NOMO-1 treated with dmso at 0.1 percent for 144 hours (cell line): ENCODE data around the gene FBXO41.

ENCODE experiments used
- DNase-seq: peaks from one replicate; lab custom pipeline; 2025; ENCODE audit not compliant: unreplicated experiment; lab: John Stamatoyannopoulos, UW

FBXO41 gene

DNA sequence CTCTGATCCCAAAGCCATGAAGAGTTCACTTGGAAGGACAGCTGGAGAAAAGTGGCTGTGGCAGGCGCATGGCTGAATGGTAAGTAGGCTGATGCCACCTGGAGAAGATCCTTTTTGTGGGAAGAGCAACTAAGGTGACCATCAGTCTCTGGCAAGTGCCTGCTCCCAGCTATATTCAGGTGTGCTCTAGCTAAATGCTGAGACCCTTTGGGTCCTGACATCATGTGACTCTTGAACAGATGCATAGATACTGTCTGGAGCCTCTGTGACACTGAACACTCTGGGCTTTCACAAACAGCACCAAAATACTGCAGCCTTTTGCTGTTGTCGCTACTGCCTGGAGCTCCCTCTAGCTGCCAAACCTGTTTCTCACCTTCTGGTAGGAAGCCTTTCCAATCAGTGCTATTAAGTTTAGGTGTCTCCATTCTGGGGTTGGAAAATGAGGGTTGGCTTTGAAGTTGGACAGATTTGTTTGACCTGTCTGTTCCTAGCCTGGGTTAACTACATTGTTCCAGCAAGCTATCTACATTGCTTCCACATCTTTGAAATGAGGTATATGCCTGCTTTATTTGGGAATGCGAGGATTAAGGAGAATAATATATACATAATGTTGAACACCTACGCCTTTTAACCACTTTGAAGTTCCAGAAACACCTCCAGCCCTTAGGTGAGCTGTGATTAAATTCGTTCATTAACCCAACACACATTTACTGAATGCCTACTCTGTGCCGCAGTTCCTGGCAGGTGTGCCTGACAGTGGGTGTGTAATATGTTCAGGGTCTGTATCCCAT lies 6.0 kb upstream of the FBXO41 start:
- DNase-seq = no peak

DNA sequence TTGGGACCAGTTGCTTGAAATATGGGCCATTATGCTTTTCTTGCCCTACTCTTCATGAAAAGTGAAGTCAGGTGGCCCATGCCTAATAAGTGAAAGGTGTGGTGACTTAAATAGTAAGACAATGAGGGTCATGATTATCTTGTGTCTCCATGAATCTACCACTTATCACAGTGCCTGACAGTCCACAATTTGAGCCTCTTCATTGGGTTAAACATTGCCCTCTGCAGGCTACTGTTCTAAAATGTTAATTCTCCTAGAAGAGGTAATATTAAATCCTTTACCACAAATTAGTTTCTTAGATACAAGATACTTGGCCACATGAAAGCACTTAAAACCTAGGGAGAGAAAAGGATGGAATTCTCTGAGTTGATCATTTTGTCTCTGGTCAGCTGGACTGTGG lies 5.0 kb upstream of the FBXO41 start:
- no peak for DNase-seq

DNA sequence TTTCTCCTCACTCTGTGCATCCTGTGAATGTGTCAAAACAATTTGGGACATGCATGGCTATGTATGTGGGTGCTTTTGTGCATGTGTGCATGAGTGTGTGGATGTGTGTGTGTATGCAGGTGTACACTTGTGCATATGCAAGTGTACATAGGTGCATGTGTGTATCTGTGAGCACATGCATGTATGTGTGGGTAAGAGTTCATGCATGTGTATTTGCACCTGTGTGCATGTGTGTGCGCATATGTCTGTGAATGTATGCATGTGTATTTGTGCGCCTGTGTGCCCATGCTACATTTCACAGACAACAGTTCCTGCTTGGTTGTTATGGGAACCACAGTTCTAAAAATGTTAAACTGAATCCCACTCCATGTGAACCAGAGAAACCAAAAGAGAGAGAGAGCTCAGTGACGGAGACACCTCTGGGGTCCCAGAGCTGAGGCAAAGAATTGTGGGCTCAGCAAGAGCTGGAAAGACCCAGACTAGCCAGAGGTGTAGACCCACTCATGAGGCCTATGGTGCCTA lies 1.9 kb upstream of the FBXO41 start:
- DNase-seq = no peak

DNA sequence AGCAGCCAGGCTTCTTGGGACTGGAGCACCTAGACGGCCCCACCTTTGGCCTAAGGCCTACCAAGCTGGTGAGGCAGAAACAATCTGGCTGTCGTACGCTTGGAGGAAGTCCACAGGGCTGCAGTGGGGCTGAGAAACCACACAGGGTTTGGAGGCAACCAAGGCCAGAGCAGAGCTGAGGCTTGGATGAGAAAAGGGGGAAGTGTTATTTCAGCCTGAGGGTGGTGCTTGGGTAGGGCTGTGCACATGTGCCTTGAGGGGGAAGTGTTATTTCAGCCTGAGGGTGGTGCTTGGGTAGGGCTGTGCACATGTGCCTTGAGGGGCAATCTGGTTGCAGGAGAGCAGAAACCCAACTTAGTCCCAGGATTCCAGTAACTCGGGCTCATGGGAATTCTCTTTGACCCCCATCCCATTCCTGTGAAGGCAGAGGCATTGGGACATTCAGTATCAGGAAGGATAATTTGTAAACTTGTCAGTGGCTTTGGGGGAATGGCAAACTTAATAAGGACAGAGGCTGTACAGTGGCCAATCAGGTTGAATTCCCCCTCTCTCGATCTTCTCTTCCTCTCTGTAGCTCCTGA lies 971 bp upstream of the FBXO41 start:
- peak; percentile 94 for DNase-seq

DNA sequence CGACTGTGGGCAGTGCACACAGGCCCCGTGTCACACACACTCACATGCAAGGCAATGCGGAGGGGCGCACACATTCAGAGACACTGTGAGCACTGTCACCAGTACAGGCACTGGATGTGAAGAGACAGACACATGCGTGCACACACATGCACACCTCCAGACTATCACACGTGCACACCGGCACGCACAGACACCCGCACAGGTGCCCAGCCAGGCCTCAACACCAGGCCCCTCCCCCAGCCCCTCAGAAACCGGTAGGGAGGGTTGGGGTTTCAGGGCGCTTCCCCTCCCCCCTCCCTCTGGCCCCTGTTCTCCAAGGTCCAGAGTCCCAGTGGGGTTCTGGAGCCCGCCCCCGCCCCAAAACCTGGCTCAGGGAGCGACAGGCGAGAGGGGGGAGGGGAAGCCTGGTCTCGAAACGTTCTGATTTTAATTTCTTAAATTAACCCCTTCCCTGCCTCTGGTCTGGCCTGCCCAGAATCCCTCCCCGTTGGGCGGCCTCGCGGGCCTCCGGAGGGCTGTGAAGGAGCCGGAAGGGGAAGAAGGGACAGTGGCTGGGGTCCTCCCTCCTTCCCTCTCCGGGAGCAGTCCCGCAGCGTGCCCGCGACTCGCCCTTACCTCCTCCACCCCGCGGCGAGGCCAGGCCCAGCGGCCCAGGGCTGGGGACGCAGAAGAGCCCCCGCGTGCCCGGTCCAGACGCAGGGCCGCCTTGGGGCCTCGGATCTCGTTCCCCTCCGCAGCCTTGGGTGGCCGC lies 558 bp downstream of the FBXO41 start:
- DNase-seq = peak; percentile 10

DNA sequence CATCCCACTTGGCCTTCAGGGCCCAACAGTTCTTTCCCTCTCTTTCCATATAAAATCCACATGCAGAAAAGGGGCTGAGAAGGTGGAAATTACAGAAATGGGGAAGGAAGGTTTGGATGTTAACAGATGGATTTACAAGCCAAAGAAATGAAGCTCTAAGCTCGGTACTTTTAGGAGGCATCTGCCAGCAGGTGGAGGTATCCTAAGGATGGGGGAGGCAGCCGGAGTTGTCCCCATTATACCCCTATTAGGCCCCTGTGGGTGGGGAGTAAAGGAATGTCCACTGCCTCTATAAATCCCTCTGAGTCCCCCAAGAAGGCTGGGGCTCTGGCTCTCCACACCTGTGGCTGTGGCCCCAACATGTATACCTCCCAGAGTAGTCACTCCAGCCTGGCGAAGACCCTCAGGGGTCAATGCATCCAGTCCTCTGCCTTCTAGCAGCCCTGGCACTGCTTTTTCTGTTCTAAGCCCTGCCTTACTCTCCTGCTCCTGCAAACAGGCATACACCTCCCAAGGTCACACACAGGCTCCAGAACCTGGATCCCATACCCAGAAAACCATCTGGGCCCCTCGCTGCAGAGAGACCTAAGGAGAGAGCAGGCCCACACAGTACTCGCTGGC lies 1.2 kb downstream of the FBXO41 start:
- no peak for DNase-seq

DNA sequence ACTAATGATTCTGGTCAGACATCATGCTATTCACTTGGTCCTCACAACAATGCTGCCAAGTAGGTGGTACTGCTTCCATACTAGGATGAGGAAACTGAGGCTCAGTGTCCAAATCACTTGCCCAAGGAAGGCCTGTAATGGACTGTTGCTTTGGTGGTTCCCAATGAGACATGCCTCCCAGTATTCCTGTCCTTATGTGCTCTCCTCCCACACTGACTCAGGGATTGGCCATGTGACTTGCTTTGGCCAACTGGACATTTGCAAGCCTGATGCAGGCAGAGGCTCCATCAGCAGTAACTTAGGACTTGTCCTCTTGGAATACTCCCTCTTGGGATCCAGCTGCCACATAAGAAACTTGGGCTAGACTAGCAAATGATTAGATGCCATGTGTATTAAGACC lies 3.0 kb downstream of the FBXO41 start:
- no peak for DNase-seq

DNA sequence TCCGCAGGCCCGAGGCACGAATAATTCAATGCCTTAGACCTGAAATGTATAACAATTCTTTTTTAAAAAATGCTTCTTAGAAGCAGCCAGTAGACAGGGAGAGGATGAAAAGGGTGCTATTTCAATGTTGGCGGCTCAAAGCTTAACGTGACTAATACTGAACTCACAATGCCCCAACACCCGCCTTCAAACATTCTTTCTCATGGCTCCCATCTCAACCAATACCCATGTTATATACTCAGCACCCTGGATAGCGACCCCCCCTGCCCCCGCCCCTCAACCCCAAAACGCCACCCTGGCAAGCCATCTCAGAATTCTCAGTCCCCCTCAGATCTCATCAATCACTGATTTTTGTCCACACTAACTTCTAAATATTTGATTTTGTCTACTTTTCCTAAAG lies 4.4 kb downstream of the FBXO41 start:
- no peak for DNase-seq

DNA sequence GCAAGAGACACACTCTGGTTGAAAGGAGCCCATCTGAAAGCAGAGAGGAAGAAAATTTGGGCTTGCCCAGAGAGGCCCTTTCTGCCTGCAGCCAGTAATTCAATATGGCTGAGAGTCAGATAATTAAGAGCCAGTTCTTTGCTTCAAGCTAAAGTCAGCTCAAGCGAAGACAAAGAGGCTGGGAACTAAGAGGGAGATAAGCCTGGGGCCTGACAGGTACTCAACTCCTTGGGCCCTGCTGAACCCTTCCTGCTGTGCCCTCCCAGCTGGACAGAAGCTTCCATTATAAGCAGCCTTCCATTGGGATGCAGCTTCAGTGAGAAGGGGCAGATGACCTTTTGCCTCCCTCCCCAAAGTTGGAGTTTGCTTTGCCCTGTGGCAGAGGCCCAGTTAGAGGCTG lies 12.0 kb downstream of the FBXO41 start:
- no peak for DNase-seq

DNA sequence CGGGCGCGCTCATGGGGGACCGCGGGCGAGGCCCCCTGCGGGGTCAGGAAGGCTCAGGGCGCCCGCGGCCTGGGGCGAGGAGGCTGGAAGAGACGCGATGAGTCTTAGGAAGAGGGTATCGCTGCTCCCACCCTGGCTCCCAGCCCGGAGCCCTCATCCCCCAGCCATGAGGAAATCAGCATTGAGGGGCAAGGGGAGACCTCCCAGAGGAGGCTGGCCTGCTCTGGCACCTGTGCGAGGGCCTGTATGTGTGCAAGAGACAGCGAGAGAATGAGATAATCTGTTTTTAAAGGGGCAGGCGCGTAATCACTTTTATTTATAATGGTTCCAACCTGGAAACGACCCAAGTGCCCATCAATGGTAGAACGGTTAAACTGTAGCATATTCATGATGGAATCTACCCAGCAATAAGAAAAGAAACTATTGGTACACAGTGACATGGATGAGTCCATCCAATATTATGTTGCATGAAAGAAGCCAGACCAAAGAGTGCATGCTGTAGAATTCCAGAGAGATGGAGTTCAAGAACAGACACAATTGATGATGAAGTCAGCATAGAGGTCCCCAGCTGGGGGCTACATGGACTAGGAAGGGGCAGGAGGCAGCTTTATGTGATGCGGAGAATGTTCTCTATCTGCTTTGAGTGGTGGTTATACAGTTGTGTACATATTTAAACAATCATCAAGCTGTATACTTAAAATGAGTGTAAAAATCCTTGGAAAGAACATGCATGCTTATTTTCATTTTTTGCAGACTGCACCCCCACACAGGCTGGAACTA lies 14.4 kb downstream of the FBXO41 start:
- no peak for DNase-seq

DNA sequence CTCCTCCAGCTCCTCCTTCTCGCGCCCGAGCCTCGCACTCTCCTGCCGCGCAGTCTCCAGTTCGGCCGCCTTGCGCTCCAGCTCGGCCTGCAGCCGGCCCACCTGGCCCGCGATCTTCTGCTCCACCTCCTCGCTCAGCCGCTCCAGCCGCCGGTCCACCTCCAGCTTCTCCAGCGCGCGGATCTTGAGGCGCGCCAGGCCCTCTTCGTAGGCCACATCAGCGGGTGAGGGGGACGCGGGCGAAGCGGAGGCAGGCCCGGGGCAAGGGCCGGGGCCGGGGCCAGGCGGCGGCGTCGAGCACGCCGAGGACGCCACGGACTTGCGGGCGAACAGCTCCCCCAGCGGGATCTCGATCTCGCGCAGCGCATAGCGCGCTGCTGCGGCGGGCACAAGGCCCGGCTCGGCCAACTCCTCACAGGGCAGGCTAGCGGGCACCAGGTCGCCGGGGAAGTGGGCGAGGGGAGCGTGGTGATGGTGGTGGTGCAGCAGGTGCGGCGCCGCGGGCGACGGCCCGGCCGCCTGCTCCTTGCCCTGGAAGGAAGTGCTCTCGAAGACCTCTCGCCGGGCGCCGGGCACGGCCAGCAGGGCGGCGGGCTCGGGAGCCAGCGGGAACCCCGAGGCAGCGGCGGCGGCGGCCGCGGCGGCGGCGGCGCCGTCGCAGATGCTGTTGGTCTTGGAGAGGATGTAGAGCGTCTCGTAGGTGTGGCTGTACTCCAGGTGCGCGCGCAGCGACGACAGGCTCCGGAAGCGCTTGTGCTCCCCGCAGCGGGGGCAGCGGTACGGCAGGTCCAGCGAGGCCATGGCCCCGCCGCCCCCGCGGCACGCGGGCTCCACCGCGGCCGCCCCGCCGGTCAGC lies 15.2 kb downstream of the FBXO41 start:
- no peak for DNase-seq

DNA sequence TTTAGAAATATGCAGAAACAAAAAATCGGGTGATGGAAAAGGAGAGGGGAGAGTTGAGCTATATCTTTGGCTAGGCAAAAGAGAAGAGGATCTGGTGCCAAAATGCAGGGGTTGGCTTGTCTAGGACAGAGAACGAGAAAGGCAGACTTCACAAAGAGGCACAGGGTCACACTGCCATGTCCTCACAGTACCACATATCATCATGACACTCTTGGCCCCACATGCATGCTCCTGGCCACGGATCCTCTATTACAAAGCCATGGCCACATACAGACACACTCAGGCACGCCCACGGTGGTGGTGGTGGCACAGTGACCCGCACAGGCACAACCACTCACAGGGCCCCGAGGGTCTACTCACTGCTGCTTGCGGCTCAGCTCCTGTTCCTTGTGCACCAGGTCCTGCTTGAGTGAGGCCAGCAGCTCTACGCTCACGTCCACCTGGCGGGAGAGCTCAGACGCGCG lies 15.9 kb downstream of the FBXO41 start:
- DNase-seq = no peak

DNA sequence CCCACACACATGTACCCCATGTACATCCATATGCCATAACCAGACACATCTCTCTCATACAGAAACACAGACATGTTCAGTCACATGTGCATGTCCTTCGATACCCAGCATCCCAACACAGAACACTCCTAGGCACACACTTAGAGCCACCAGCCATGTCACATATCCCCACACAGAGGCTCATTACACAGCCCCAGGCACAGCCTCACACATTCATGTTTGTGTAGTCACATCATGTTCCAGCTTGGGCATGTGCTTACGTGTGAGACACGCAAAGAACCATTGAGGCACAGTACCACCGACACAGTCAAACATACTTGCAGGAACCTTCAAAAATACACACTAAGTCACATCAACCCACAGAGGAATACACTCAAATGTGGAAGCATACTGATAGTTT lies 17.3 kb downstream of the FBXO41 start:
- DNase-seq = no peak

DNA sequence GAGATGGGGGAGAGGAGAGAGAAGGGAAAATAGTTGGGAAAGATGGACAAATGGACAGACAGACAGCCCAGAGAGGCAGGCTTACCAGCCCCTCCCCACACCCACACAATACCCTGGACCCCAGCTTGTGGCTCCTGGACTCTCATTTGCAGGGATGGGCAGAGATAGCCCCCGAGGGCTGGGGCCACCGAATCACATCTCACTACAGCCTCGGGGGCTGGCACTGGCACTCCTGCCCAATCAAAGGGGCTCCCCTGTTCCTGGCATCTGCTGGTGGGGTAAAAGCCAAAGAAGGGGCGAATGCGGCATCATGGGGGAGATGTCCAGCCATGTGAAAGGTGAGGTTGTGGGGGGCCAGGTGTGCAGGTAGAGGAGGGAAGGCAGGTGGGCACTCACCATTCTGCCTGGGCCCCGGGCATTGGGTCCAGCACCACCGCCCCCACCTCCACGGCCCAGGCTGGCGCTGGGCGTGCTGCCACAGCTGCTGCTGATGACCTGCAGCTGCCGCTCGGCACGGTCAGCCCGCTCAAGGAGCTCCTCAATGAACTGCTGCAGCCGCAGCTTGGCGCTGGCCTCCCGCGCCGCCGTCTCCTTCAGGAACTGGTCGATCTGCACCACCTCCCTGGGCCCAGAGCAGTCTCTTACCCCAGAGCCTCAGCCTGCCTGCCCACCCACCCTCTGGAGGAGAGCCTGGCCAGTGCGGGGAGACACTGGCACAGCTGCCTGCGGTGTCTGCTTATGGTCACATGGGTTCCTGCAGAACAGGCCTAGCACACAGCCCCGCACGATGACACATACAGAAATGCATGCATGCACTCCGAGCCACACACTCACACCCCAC lies 18.0 kb downstream of the FBXO41 start:
- DNase-seq = no peak

DNA sequence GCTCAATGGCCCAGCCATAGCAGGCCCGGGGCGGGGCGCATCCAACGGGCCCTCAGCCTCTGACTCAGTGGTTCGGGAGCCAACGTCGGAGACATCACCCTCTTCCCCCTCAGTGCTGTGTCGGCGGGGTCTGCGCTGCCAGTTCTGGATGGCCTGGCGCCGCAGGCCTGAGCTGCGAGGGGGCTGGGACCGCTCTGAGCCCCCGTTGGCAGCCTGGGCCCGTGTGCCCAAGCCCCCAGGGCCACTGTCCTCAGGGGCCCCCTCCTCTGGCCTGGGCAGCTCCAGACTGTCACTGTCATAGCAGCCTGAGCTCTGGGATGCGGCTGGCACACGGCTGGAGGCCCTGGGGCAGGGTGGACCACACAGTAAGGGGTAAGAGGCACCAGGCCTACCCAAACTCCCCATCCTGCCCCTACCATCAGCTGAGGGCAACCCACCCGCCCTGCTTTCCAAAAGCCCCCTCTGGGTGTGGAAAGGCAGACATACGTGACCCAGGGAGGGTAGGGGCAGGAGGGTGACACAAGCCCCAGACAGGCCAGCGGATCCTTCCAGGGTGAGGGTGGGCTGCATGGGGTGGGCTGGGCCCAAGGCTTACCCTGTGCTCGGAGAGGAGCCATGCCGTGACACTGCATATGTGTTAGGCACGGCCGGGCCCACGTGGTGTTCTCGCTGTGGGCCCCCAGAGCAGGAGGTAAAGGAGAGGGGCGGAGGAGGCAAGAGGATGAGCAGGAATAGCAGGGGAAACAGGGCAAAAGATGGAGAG lies 18.8 kb downstream of the FBXO41 start:
- DNase-seq = no peak

DNA sequence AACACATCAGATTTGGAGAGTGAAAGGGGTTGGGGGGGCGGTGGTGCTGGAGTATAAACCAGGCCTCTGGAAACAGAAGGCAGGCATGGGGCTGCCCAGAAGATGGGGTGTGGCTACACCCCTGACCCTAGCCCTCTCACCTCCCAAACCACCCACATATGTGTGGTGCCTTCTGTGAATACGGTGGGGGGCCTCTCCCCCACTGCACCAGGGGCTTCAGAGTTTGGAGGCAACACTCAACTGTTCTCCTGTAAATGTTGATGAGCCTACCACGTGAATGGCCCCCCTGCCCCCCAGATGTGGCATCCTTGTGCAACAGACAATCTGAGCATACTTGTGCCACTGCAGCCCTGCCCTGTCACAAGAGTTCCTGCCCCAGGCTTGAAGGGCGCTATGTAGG lies 19.5 kb downstream of the FBXO41 start:
- DNase-seq = no peak

DNA sequence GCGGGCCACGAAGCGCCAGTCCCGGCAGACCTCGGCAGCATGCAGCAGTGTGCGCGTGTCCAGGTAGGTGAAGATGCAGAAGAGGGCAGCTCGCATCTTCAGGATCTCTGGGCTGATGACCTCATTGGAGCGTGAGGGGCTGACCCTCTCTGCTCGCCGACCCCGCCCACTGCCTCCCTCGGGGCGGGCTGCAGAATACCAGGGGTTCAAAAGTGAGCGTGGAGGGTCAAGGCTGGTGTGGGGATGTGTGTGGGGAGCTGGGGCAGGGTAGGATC lies 20.0 kb downstream of the FBXO41 start:
- DNase-seq = no peak

DNA sequence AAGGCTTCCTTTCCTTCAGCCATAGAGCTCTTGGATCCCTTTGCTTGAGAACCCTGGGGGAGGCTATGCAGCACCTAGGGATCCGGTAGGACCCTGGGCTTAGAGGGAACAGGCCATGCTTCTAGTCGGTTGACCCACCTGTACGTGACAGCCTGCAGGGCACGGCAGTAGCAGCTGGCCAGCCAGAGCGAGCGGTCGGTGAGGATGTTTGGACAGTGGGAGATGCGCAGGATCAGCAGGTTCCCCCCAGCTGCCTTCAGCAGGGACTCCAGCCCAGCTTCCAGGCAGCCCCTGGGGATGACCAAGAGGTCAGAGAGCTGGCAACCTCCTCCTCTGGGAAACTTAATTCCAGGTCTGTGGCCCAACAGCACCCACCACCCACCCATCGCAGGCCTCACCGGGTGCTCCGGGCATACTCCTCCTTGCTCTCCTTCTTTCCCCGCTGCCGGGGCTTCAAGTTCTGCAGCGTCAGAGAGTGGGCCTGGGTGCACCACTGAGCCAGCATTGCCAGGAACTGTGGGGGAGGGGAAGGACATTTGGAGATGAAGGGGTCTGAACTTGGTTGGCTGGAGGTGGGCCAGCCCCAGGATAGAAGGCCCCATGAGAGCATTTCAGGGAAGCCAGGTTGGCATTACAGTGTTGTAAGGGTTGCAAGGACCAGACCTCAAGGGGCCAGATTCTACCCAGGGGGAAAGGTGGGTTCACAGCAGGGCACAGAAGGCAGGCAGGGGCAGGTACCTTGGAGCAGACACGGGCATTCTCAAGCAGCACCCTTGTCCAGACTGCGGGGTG lies 20.5 kb downstream of the FBXO41 start:
- no peak for DNase-seq
